WTC11 (cell line): Measurements from ENCODE around the gene AQP3.

Source experiments
- CREB1 ChIP-seq: sonication (generic); formaldehyde crosslinking; IDR thresholded peaks from 2 replicates; pipeline ENCODE4 v1.8.0; 2023; ENCODE audit warnings: mild to moderate bottlenecking, missing genetic modification reagents
- CREM ChIP-seq: sonication (generic); formaldehyde crosslinking; IDR thresholded peaks from 2 replicates; pipeline ENCODE4 v1.8.1; 2022; ENCODE audit warnings: mild to moderate bottlenecking, missing genetic modification reagents, moderate library complexity
- ELF4 ChIP-seq: sonication (generic); formaldehyde crosslinking; IDR thresholded peaks from 2 replicates; pipeline ENCODE4 v1.8.1; 2022; ENCODE audit warnings: low read depth, mild to moderate bottlenecking, moderate library complexity, missing genetic modification reagents
- MXD4 ChIP-seq: fragments of 250-450 bp; sonication (Bioruptor Pico); IDR thresholded peaks from 2 replicates; pipeline ENCODE4 v1.8.0; 2021; ENCODE audit warnings: mild to moderate bottlenecking, moderate library complexity, borderline replicate concordance
- NFYB ChIP-seq: sonication (generic); formaldehyde crosslinking; conservative IDR thresholded peaks from 2 replicates; pipeline ENCODE4 v1.8.0; 2022; ENCODE audit warnings: low read depth, missing genetic modification reagents
- SMAD3 ChIP-seq: sonication (generic); formaldehyde crosslinking; IDR thresholded peaks from 2 replicates; pipeline ENCODE4 v1.8.0; 2022; ENCODE audit warnings: missing genetic modification reagents, mild to moderate bottlenecking, borderline replicate concordance
- TP53 ChIP-seq: sonication (generic); formaldehyde crosslinking; IDR thresholded peaks from 2 replicates; pipeline ENCODE4 v1.8.1; 2023; ENCODE audit warnings: mild to moderate bottlenecking, missing genetic modification reagents
- ZNF138 ChIP-seq: sonication (generic); formaldehyde crosslinking; conservative IDR thresholded peaks from 2 replicates; pipeline ENCODE4 v1.8.1; 2022; ENCODE audit warnings: mild to moderate bottlenecking, moderate library complexity, missing genetic modification reagents
- TF ChIP-seq, protein P1 (sequence below): fragments of 200-600 bp; IDR thresholded peaks from 2 replicates; pipeline ENCODE4 v1.8.0; 2022; ENCODE audit warnings: antibody characterized with exemption
- TF ChIP-seq, protein P2 (sequence below): sonication (generic); formaldehyde crosslinking; IDR thresholded peaks from 2 replicates; pipeline ENCODE4 v1.8.0; 2022; ENCODE audit warnings: mild to moderate bottlenecking, missing genetic modification reagents

DNA sequence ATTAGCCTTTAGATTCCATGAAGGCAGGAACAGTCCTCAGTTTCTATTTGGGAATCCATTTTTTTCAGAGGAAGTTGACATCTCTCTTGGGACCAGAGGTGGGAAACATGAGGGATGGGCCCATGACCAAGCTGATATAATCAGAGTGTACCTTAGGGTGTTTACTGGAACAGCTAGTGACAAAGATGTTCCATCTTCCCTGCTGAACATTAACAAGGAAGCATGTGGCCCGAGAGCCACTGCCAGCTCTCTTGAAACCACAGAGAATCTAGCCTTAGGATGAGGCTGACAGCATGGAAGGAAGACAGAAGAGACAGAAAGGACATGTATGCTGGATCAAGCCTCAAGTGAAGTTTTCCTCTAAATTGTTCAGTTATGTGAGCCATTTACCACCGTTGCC, 16.0 kb downstream of the AQP3 start:
- TF ChIP-seq, protein P1, sequence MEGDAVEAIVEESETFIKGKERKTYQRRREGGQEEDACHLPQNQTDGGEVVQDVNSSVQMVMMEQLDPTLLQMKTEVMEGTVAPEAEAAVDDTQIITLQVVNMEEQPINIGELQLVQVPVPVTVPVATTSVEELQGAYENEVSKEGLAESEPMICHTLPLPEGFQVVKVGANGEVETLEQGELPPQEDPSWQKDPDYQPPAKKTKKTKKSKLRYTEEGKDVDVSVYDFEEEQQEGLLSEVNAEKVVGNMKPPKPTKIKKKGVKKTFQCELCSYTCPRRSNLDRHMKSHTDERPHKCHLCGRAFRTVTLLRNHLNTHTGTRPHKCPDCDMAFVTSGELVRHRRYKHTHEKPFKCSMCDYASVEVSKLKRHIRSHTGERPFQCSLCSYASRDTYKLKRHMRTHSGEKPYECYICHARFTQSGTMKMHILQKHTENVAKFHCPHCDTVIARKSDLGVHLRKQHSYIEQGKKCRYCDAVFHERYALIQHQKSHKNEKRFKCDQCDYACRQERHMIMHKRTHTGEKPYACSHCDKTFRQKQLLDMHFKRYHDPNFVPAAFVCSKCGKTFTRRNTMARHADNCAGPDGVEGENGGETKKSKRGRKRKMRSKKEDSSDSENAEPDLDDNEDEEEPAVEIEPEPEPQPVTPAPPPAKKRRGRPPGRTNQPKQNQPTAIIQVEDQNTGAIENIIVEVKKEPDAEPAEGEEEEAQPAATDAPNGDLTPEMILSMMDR: no peak
- TF ChIP-seq CREM (CRISPR knock-in tag) (no peak), NFYB (CRISPR knock-in tag) (no peak), SMAD3 (CRISPR knock-in tag) (no peak), MXD4 (no peak), TP53 (CRISPR knock-in tag) (no peak), CREB1 (CRISPR knock-in tag) (no peak), ELF4 (CRISPR knock-in tag) (no peak), ZNF138 (CRISPR knock-in tag) (no peak)
- TF ChIP-seq, protein P2, sequence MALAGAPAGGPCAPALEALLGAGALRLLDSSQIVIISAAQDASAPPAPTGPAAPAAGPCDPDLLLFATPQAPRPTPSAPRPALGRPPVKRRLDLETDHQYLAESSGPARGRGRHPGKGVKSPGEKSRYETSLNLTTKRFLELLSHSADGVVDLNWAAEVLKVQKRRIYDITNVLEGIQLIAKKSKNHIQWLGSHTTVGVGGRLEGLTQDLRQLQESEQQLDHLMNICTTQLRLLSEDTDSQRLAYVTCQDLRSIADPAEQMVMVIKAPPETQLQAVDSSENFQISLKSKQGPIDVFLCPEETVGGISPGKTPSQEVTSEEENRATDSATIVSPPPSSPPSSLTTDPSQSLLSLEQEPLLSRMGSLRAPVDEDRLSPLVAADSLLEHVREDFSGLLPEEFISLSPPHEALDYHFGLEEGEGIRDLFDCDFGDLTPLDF (CRISPR knock-in tag): no peak
